Kidney epithelial cell (primary cell): Measurements from ENCODE around the gene SORCS2. TPM values are rescaled to one million over a fixed set of nuclear protein-coding genes. Genes with fewer than 3 reads are reported as not detected.

Experiments
- DNase-seq: peaks from one replicate; pipeline ENCODE4 v3.0.0-alpha.2; 2010; ENCODE audit warnings: low read depth
- H3K27me3 ChIP-seq: 2 replicates; pipeline ENCODE4 v1.6.0; 2011; ENCODE audit warnings: low read length; ENCODE audit not compliant: control insufficient read depth, insufficient read depth
- H3K36me3 ChIP-seq: 2 replicates; pipeline ENCODE4 v1.5.1; 2011; ENCODE audit warnings: low read length; ENCODE audit not compliant: control insufficient read depth, insufficient read depth
- H3K4me3 ChIP-seq: 2 replicates; pipeline ENCODE4 v1.5.1; 2011; ENCODE audit warnings: low read depth, mild to moderate bottlenecking, control low read depth, low read length
- CTCF ChIP-seq: IDR thresholded peaks from 2 replicates; pipeline ENCODE4 v1.5.1; 2011; ENCODE audit warnings: mild to moderate bottlenecking, moderate library complexity, low read length, control low read depth, inconsistent platforms; ENCODE audit not compliant: insufficient read depth, poor library complexity, severe bottlenecking
- total RNA-seq: library from RNA; depleted of rRNA; stranded (reverse); fragments of >200 nt; gene quantifications from 2 replicates; pipeline ENCODE4 v1.2.3, GENCODE V29; 2015

SORCS2 gene
- total RNA-seq, 1 donor from 2014 or later = 1.4 TPM

- no peak for TF ChIP-seq CTCF
- no peaks in the 10 kb centered on the region for H3K36me3 ChIP-seq
- peaks cover 11% of the 10 kb centered on the region for H3K27me3 ChIP-seq
- DNase-seq = no peak
- no peak overlapping the region for H3K4me3 ChIP-seq
Measured at GRCh38 chr4:7273738-7274297, 81.5 kb downstream of the SORCS2 start.

DNA sequence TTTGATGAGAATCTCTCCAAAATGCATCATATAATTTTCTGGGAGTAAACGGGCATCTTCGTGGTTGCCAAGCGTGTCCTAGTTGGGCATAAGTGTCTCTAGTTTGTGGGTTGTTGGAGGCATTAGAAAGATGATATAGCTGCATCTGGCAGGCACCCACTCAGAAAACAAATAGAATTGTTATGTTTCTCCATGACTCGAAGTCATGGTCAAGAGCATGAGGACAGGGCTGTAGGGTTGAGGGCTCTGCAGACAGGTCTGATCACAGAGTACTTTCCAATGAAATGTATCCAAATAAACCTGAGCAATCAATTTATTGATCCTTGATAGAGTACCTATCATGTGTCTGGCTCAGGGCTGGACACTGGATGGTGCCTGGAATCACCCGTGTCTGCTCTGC lies 82.7 kb downstream of the SORCS2 start:
- Histone ChIP-seq H3K4me3 (no peak overlapping the region), H3K36me3 (no peaks in the 10 kb centered on the region), H3K27me3 (peaks cover 11% of the 10 kb centered on the region)
- TF ChIP-seq CTCF = no peak
- no peak for DNase-seq

DNA sequence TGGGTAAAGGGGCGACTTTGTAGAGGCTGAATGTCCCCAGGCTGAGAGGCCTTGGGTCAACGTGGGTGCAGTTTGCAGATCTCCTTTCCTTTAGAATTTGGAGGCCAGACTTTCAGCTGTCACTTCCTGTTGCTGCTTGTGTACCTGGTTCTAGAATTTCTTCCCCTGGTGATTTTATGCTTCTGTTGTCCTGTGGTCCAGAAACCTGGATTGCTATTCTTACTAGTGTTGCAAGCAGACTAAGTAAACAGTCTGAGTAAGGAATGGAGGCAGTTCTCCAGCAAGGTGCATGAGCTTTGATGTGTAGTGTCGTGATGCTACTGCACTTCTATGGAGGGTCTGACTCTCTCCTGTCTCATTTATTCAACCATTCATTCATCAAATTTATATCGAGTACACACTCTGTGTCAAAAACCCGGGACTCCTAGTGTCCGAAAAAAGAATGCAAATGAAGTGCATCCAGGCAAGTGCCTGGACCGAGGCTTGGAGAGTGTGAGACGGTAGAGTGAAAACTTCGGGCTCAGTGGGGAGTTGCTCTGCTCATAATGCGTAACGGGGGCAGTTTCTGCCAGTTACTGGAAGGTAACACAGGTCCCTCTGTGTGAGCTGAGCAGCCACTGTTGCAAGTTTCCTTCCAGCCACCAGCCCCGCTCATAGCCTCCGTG lies 83.3 kb downstream of the SORCS2 start:
- Histone ChIP-seq H3K4me3 (no peak overlapping the region), H3K27me3 (peaks cover 11% of the 10 kb centered on the region), H3K36me3 (no peaks in the 10 kb centered on the region)
- no peak for DNase-seq
- no peak for TF ChIP-seq CTCF

DNA sequence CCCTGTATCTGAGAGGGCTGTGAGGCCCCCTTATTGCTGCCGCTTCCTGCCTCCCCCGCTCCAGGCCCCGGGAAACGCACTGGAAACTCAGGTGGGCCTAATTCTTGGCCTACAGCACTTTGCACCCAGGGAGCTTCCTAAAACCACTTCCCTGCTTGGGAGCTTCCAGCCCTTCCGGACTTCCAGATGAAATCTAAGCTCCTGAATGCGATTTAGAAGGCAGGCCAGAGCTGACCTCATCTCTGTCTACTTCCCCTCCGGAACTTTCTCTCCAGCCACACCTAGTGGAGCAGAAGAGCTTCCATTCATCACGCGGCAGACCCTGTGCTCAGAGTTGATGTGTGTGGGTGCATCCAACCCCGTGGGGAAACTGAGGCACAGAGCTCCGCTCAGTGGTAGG lies 84.2 kb downstream of the SORCS2 start:
- Histone ChIP-seq H3K4me3 (no peak overlapping the region), H3K36me3 (no peaks in the 10 kb centered on the region), H3K27me3 (peaks cover 11% of the 10 kb centered on the region)
- TF ChIP-seq CTCF = no peak
- DNase-seq = no peak

- no peak for DNase-seq
- H3K4me3 ChIP-seq = no peak overlapping the region
- H3K36me3 ChIP-seq = no peaks in the 10 kb centered on the region
- peaks cover 11% of the 10 kb centered on the region for H3K27me3 ChIP-seq
- no peak for TF ChIP-seq CTCF
Measured at GRCh38 chr4:7278071-7278765, 85.9 kb downstream of the SORCS2 start.

DNA sequence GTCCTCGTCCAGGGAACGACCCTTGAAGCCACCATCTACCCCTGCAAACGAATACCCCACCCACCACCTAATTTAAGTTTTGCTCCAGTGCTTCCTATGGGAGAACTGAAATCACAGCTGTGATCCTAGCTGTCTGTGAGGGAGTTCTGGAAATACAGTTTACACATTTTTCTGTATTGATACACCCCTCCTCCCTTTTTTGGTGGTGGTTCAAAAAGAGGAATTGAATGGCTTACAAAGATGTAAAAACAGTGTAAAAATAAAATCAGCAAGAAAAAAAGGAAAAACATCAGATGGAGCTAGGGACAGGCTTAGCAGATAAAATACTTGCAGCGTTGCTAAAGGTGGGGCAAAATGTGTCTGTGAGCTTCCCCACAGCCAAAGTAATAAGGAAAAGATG lies 86.6 kb downstream of the SORCS2 start:
- no peak overlapping the region for H3K4me3 ChIP-seq
- peaks cover 9% of the 10 kb centered on the region for H3K27me3 ChIP-seq
- no peaks in the 10 kb centered on the region for H3K36me3 ChIP-seq
- no peak for DNase-seq
- TF ChIP-seq CTCF = no peak
